ENCODE measurements around the gene SLC13A1. TPM values are rescaled to one million over a fixed set of nuclear protein-coding genes. Genes with fewer than 3 reads are reported as not detected.

Gene SLC13A1
- total RNA-seq, 1 donor from 2014 or later, result not detected

- peaks cover 5% of the 10 kb centered on the region for H3K4me1 Mint-ChIP-seq
- H3K9me3 Mint-ChIP-seq, result peaks cover 2% of the 10 kb centered on the region
- Histone ChIP-seq H3F3A (ENCODE audit: low read depth) (no peaks in the 10 kb centered on the region), H3K27ac (no peak overlapping the region), H3K9ac (no peak overlapping the region), H3K9me3 (ENCODE audit: low read depth) (no peaks in the 10 kb centered on the region), H3K27me3 (no peaks in the 10 kb centered on the region), H4K20me1 (ENCODE audit: low read depth) (no peaks in the 10 kb centered on the region), H3K79me2 (ENCODE audit: low read depth) (no peaks in the 10 kb centered on the region), H3K4me3 (no peak overlapping the region), H3K4me2 (no peak overlapping the region), H2AFZ (replicated peaks) (no peak overlapping the region), H3K4me1 (no peaks in the 10 kb centered on the region), H3K36me3 (no peaks in the 10 kb centered on the region)
- no peaks in the 10 kb centered on the region for H3K27me3 Mint-ChIP-seq (ENCODE audit: insufficient read depth, low read depth)
- TF ChIP-seq EZH2phosphoT487 (IDR thresholded peaks at IDR 0.05), result no peak
- TF ChIP-seq, protein P1, sequence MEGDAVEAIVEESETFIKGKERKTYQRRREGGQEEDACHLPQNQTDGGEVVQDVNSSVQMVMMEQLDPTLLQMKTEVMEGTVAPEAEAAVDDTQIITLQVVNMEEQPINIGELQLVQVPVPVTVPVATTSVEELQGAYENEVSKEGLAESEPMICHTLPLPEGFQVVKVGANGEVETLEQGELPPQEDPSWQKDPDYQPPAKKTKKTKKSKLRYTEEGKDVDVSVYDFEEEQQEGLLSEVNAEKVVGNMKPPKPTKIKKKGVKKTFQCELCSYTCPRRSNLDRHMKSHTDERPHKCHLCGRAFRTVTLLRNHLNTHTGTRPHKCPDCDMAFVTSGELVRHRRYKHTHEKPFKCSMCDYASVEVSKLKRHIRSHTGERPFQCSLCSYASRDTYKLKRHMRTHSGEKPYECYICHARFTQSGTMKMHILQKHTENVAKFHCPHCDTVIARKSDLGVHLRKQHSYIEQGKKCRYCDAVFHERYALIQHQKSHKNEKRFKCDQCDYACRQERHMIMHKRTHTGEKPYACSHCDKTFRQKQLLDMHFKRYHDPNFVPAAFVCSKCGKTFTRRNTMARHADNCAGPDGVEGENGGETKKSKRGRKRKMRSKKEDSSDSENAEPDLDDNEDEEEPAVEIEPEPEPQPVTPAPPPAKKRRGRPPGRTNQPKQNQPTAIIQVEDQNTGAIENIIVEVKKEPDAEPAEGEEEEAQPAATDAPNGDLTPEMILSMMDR (IDR thresholded peaks at IDR 0.05), result no peak
- no peak for TF ChIP-seq EZH2 (IDR thresholded peaks at IDR 0.05)
- no peaks in the 10 kb centered on the region for H3K36me3 Mint-ChIP-seq
- no peak overlapping the region for H3K4me3 Mint-ChIP-seq
- no peak for DNase-seq (ENCODE audit: low spot score)
- H3K27ac Mint-ChIP-seq, result no peak overlapping the region
Observed at GRCh38 chr7:123133924-123134323, 65.8 kb downstream of the SLC13A1 start.

DNA sequence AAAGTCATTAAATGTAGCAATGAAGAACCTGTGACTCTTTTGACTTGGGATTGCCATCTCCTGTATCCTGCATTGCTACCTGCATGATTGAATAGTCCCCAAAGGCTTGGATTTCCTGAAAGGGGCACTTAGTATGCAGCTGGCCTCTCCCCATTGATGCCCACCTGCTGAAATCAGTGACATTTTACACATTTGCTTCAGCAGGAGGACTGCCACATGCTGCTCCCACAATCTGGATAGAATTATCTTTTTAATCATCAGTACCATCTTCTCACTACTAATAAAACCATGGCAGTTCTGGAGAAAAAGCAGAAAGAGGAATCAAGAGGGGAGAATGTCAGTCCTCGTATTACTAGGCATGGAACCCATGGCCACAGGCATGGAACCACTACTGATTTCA, 67.8 kb downstream of the SLC13A1 start:
- no peaks in the 10 kb centered on the region for H3K36me3 ChIP-seq
- no peaks in the 10 kb centered on the region for H3K79me2 ChIP-seq (ENCODE audit: low read depth)
- Mint-ChIP-seq H3K27ac (no peak overlapping the region), H3K4me3 (no peak overlapping the region), H3K9me3 (no peaks in the 10 kb centered on the region), H3K36me3 (no peaks in the 10 kb centered on the region), H3K4me1 (peaks cover 5% of the 10 kb centered on the region), H3K27me3 (ENCODE audit: insufficient read depth, low read depth) (no peaks in the 10 kb centered on the region)
- H3K9ac ChIP-seq, result no peak overlapping the region
- H3K9me3 ChIP-seq (ENCODE audit: low read depth), result no peaks in the 10 kb centered on the region
- no peak overlapping the region for H3K27ac ChIP-seq
- TF ChIP-seq, protein P1 (IDR thresholded peaks at IDR 0.05), result no peak
- no peak for TF ChIP-seq EZH2phosphoT487 (IDR thresholded peaks at IDR 0.05)
- no peak for TF ChIP-seq EZH2 (IDR thresholded peaks at IDR 0.05)
- H3K4me3 ChIP-seq, result no peak overlapping the region
- no peak overlapping the region for H3K4me2 ChIP-seq
- H3K27me3 ChIP-seq, result no peaks in the 10 kb centered on the region
- no peaks in the 10 kb centered on the region for H4K20me1 ChIP-seq (ENCODE audit: low read depth)
- no peaks in the 10 kb centered on the region for H3K4me1 ChIP-seq
- DNase-seq (ENCODE audit: low spot score), result no peak
- H3F3A ChIP-seq (ENCODE audit: low read depth), result no peaks in the 10 kb centered on the region
- H2AFZ ChIP-seq (replicated peaks), result no peak overlapping the region

DNA sequence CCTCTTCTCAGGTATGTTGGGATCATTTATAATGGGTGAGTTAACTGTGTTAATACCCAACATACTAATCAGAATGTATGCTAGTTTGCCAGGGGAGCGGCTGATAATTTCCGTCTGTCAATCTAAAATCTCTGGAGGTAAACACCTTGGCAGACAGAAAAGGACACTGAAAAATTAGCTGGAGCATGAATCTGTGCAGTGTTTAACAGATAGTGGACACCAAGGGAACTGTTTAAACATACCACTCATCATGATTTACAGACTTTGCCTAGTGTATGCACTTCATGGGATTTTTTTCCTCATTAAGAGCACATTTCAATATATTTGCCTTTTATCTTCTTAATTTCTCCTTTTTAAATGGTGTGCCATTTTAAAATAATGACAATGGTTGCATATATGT, 68.2 kb downstream of the SLC13A1 start:
- no peak overlapping the region for H3K4me2 ChIP-seq
- no peak overlapping the region for H3K4me3 Mint-ChIP-seq

More for the DNA sequence above, 68.2 kb downstream of the SLC13A1 start:
- Mint-ChIP-seq H3K27ac (no peak overlapping the region), H3K4me1 (peaks cover 5% of the 10 kb centered on the region), H3K9me3 (no peaks in the 10 kb centered on the region), H3K36me3 (no peaks in the 10 kb centered on the region), H3K27me3 (ENCODE audit: insufficient read depth, low read depth) (no peaks in the 10 kb centered on the region)
- Histone ChIP-seq H3K9ac (no peak overlapping the region), H3K27me3 (no peaks in the 10 kb centered on the region), H2AFZ (replicated peaks) (no peak overlapping the region), H3K4me1 (no peaks in the 10 kb centered on the region), H3K36me3 (no peaks in the 10 kb centered on the region), H3K79me2 (ENCODE audit: low read depth) (no peaks in the 10 kb centered on the region), H3K4me3 (no peak overlapping the region), H3K9me3 (ENCODE audit: low read depth) (no peaks in the 10 kb centered on the region), H3K27ac (no peak overlapping the region), H4K20me1 (ENCODE audit: low read depth) (no peaks in the 10 kb centered on the region), H3F3A (ENCODE audit: low read depth) (no peaks in the 10 kb centered on the region)
- TF ChIP-seq, protein P1 (IDR thresholded peaks at IDR 0.05), result no peak
- TF ChIP-seq EZH2phosphoT487 (IDR thresholded peaks at IDR 0.05) (no peak), EZH2 (IDR thresholded peaks at IDR 0.05) (no peak)
- DNase-seq (ENCODE audit: low spot score), result no peak

Measured in neural progenitor cell (in vitro differentiated cells).